ENCODE results near the gene CACNA2D3.
"Not testable (repeated sequence)": the region's sequence is repeated elsewhere in the genome, so short reads cannot be mapped to it uniquely, and the experiment has no call there.

CACNA2D3 gene

DNA sequence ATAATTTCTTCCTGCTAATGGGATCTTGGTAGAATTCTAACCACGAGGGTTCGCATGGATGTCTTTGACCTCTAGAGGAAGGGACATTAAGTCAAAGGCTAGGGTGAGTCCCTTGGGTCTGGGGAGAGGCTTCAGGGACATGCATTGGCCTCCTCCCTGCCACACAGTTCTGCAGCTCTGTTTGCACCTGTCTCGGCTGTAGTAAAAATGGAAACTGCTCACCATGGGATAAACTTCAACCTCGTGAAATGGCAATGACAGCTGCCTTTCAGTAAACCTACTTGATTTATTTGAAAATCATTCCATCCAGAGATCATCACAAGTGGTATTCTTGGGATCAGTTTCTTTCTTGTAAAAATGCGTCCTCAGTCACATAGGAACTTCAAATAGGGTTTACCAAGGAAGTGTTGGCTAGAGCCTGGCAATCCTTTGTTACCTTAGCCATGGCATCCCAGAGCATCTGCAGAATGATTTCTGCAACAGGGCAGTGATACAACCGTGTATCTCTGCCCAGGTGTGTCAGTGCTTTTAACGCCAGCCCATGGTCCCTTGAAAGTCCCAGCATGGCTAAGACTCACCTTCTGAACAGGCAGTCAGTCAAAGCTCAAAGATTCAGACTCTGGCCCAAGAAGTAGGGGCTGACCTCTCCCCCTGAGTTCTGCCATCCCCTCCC is 819.5 kb downstream of the CACNA2D3 start:
- DNase-seq, result no peak

DNA sequence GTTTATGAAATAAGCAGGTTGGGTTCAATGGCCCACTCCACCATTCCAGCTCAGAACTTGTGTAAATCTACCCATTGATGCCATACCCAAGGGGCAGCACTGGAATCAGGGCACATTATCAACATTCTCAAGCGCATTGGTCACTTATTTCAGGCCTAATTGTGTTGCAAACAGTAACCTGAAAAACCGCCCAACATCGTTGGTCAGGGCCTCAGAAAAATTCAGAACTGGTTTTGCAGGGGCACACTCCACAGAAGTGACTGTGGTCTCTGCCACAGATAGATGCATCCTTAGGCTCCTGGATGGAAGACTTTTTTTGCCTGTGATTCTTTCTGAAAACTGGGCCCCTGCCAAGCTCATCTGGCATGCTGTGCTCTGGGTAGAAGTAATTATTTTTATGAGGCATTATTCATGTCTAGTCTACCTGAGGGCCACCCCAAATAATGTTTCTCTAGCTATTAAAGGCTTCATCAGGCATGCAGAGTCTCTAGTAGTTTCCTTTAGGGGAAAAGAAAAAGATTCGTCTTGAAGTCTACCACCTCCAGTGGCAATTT is 827.2 kb downstream of the CACNA2D3 start:
- DNase-seq, result no peak

DNA sequence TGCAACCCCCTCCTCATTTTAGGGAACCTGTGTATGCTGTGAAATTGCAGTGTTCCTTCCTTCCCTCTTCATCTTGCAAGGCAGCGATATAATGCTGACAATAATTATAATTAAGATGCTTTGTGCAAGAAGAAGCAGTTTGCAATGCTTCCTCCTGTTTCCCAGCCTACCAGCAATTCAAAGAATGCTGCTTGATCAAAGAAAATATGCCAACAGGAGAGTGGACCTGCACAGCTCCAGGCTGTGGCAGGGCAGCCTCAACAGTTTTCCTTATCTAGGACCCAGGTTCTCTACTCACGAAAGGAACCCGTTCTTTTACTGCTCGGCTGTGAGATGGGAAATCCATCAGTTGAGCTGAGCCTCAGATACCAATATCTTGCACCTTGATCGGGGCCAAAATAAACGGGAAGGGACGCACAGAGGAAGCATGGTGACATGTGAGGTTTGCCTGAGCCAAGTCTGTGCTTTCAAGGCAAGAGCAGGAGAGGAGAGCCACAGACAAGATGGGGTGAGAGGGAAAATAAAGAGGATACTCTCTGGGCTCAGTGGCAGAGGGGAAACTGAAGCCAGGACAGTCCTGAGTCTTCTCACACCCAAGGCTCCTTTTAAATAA is 828.1 kb downstream of the CACNA2D3 start:
- DNase-seq, result no peak

DNA sequence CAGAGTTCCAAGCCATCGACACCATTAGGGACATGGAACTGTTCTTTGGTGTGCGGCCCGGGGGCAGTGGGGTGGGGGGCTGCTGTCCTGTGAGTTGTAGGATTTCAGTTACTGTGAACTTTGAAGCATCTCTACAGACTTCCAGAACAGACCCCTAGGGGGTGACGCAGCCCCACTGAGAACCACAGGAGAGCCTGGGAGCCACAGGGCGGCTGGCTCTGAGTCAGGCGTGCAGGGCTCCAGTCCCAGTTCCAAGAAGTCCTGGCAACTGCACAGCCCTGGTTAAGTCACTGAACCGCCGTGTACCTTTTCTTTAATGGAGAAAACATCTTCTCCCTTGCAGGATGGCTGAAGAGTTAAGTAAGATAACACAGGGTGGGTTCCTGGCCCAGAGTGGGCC is 829.1 kb downstream of the CACNA2D3 start:
- peak; percentile 75 to 83 (median 78) for DNase-seq

DNA sequence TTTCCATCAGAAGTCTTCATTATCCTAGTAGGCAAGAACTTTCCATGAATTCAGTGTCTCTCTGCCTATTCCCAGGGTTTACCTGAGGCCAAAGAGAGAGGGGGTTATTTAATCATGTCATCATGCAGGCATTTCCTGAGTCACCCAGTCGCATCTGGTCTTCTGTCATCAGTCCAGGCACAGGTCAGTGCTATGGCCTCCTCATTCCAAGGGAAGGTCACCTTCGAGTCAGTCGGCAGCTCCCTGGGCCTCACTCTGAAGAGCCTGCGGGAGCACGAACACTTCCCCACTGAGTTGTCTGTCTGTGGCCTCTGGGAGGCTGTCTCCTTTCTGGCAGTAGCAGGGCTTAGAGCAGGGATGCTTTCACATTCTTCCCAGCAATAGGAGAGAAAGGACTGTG is 831.7 kb downstream of the CACNA2D3 start:
- DNase-seq, result no peak

DNA sequence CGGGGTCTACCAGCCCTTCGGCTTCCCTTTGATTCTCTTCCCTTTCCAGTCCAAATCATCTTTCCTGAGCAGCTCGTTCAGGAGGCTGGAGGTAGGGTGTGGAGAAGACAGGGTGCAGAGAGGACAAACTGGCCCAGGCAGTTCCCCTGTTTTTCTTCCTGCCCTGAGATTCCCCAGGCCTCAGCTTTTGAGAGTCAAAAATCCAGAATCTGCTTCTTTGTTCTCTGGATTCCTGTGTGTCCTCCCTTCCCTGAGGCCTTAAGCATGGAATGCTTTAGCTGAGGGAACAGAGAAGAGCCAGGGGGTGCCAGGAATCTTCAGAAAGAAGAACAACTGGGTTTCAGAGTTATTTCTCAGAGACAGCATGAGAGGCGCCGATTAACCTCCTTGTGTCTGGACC is 832.2 kb downstream of the CACNA2D3 start:
- DNase-seq, result no peak

DNA sequence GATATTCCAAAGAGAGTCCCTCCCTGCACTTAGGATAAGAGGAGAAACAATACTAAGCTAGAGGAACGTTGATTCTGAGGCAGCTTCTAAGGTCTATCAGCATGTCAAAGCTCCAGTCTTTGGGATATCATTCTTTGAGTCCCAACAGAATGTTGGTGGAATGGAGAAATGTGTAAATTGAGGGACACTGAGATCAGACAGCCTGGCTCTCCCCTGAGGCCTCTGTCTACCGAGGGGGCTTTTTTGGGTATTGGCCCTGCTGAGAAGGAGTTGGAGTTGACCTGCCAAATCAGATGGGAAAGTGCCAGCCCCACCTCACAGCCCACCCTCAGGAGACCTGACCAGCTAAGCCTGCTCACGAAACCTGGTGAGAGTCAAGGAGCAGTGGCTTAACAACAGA is 833.1 kb downstream of the CACNA2D3 start:
- DNase-seq, result no peak

DNA sequence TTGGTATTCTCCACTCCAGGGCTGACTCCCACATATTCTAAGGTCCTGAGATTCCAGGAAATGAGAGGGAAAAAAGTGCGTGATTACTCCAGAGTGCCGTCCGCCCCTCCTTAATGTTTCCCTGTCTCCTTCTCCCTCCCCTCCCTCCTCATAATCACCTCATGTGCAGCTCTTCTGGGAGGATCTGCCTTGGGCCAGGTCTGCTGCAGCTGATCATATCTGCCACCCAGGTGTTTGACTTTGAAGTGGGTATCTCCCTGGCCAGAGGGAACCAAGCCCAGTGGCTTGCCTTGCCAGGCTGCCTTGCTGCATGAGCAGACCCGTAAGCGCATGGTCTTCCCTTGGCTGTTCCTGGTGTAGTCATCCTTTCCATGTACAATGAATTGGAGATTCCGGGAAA is 833.6 kb downstream of the CACNA2D3 start:
- no peak for DNase-seq

DNA sequence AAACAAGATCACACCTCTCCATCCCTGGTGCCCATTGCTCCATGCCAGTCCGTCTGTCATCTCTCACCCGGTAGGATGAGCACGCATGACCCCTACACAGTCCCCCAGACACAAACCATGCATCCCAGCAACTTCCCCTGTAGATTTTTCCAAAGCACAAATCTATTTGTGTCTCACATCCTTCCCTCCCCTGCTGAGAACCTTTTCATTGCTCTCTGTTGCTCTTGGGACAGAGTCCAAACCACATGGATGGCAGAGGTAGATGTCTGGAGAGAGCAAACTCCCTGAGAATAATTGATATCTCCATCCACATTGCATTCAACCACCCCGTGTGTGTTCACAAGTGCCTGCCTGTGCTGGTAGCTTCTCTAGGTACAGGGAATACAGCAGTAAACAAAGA is 835.4 kb downstream of the CACNA2D3 start:
- DNase-seq, result no peak

DNA sequence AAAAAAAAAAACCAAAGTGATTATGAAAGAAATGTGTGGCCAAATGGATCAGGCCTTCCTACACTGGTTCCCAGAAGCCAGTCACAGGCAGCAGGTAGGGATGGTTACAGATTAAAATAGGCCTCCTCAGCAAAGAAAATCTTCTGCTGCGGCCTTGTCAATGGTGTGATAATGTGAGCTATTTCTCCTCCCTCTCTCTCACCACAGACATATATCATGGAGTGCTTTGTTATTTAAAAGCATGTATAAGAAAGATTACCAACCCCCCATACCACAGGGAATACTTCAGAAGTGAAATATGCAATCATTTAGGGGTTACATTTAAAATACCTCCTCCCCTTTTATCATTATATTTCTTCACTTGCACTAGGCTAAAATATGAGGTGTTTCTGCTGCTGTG is 837.7 kb downstream of the CACNA2D3 start:
- no peak for DNase-seq

DNA sequence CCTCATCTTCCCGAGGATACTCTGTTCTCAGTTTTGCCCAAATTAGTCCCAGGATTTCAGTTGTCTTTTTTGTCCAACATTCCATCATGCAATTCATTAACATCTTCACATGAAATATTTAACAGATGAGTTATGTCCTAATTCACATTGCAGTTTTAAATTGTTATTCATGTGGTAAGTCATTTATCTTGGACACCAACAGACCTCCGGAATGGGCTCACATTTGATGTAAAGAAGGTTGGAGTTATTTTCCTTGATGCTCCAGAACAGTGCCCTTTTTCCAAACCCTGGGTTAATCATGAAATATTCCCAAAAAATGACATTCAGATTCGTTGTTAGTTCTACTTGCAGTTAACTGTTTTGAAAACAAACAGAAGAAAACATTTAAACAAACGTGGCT is 838.3 kb downstream of the CACNA2D3 start:
- no peak for DNase-seq

DNA sequence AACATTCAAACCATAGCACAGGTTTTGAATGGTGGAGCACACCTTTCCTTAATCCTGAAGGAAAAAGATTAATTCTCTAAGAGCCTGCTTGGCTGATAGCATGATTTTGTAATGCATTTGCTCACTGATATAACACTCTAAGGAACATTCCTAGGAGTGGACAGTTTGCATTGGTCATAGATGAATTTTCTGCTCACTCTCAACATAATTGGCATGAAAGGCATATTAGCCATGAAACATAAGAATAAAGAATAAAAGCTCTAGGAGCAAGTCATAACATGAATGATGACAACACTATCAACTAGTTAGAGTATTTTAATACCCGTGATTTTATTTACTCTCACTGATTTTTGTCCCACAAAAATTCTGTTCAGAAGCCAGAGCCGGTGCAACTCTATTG is 839.8 kb downstream of the CACNA2D3 start:
- DNase-seq, result no peak

DNA sequence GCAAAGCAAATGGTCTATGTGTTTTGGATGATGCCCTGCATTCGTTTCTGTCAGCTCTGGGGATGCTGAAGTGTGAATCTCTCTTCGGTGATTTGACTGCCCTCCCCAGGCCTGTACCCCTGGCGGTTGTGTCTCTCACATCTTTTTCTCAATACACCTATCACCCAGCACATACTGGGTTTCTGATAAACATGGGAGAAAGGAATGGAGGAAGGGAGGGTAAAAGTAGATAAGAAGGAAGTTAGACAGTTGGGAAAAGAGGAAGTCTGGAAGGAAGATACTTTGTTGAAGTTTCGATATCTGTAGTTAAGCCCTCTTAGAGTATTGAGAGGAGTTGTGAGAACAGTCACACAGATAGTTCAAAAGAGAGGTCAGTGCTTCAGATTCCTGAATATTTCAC is 841.3 kb downstream of the CACNA2D3 start:
- DNase-seq, result peak in 2 of 4 experiments; percentile 57 to 62

DNA sequence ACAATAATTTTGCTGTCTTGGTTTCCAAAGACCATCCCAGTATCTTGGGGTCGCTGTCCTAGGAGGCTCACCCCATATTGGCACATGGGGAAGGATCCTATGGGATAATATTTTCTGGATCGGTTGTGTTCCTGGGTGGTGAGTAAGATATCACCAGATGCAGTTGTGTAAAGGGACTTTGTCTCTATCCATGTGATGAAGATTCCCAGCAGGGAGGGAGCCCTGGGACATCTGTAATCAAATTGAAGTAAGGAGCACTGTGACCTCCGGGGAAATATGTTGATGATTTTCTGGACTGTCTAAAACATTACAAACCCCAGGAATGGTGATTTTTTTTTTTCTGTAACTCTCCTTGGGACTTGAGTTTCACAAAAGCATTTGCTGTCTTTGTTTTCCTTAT is 841.7 kb downstream of the CACNA2D3 start:
- no peak for DNase-seq

DNA sequence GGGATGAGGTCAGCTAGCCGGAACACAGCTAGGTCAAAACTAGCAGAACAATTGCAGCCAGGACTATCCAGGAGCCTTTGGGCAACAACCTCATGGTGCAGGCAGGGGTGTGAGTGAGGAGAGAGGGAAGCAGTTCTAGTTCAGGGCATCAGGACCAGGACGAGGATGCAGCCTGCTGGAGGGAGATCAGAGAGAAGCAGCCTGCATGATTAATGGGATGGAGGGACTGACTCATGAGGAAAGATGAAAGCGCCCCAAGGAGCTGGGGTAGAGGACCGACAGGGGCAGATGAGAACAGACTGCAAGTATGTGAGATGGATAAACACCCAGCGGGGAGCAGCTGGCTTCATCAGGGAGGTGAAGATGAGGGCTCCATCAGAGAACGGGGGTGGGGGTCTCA is 843.4 kb downstream of the CACNA2D3 start:
- DNase-seq, result no peak

DNA sequence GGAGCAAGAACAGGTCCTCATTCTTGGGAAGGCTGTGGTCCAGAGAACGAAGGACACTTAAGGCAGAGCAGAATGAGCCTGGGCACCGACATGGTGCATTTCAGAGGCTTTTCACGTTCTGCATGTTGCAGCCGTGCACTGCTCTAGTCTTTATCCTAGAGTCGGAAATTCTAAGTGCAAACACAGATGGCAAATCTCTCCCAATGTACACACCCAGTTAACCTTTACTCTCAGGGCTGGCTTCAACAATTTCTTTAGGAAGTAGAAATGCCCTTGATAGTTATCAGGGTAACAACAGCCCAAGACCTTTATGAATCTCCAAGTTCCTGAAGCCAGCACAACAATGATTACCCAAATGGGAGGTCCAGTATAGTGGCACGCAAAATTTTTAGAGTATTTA is 844.6 kb downstream of the CACNA2D3 start:
- DNase-seq, result no peak

DNA sequence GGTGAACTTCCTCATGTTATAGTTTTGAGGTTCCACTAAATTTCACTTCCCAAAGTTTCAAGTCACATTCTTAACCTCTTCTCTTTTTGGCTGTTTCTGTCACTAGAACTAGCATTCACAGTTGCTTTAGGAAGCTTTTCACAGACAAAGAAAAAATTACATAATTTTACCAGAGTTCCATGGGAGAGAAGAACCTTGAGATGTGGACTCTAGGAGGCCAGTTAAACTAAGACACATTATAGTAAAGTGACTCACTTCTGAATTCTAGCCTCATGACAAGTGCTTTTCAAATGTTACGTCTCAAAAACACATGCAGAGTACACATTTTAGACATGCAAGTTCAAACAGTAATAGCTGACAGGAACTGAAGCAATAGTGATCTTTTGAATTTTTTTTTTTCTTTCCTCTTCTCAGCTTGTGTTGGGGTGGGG is 845.4 kb downstream of the CACNA2D3 start:
- peak; percentile 40 to 90 (median 70) for DNase-seq

DNA sequence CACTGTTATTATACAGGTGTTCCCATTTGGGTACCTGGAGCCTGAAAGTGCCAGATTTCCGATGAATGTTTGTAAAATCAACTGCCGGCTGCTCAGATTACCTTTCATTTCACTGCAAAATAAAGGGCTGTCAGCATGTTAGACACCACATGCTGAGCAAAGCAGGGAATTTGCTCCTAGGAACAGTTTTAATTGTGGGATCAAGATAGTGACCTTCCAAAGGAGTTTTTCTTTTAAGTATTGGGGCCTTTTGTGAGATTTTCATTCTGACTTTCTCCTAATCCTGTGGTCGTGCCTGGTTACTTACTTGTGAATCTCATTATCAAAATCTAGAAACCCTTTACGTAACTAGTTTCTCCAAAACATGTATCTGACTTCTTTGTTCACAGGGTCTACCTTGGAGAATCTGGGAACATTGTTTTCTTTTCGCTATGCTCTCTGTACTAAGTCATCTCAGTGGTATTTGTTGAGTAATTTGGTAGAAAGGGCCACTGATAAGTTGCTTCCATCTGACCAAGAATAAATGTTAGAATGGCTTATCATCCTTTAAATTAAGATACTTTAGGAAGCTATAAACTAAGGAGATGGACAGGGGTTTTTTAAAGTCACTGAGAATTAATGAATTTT is 846.3 kb downstream of the CACNA2D3 start:
- DNase-seq, result no peak

DNA sequence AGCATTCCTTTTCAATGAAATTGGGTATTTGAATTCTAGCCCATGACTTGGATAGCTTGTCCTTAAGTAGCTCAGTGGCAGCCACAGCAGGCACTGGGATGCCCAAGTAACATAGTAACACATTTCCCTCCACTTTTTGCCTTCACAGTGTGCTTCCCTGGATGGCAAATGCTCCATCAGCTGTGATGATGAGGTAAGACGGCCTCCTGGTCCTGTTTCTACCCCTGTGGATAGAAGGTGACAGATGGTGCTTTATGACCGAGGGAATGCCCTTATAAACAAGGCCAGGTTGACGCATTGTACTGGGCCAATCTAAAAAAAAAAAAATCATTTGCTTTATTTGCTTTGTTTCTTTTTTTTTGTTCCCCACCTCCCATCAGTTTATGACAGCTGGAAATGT is 847.3 kb downstream of the CACNA2D3 start:
- no peak for DNase-seq

DNA sequence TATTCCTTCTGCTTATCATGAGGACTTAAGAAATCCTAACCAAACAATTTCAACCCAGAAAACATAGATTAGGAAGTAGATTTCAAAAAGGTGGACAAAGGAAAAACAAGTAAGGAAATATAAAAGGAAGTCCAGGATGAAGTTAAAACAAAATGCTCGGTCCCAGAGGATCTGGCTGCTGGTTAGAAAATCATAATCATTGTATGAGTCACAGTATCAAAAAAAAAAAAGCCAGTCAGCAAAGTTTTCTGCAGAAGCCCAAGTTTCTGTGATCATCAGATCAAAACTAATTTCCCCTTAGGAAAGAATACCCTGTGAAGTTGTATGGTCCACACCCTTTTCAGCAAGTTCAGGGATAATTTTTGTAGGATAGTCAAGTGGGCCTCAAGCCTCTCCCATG is 848.5 kb downstream of the CACNA2D3 start:
- DNase-seq, result peak in 2 of 4 experiments; percentile 40 to 42

DNA sequence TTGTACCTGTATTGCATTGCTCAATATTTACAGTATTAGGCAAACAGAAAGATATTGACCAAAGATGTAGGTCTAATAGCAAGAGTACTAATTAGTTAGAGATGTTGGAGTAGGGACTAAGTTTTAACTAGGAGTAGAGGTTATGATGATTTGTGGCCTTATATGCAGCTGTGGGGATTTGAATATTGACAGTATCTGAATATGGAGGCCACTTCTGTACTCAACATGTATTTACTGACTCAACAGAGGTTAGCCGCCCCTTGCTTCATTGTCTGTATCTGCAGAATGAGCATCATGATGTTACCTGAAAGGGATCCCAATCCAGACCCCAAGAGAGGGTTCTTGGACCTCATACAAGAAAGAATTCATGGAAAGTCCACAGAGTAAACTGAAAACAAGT is 855.1 kb downstream of the CACNA2D3 start:
- no peak for DNase-seq

DNA sequence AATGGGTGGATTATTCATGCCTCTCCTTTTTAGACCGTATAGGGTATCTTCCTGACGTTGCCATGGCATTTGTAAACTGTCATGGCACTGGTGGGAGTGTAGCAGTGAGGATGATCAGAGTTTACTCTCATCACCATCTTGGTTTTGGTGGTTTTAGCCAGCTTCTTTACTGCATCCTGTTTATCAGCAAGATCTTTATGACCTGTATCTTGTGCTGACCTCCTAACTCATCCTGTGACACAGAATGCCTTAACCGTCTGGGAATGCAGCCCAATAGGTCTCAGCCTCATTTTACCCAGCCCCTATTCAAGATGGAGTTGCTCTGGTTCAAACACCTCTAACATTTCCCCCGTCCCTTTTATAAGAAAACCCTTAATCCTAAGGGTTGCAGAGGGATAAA is 855.6 kb downstream of the CACNA2D3 start:
- DNase-seq, result not testable (repeated sequence)

DNA sequence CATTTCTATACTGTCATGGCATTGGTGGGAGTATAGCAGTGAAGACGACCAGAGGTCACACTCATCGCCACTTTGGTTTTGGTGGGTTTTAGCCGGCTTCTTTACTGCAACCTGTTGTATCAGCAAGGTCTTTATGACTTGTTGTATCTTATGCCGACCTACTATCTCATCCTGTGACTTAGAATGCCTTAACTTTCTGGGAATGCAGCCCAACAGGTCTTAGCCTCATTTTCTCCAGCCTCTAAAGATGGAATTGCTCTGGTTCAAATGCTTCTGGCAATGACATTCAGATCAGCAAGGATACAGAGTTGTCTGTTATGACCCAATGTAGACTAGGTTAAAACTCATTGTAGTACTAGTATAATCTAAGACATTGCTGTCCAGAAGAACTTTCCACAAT is 860.5 kb downstream of the CACNA2D3 start:
- no peak for DNase-seq
